Heart left ventricle (tissue), 16 donors: ENCODE measurements around the gene ITGA2. TPM values are rescaled to one million over a fixed set of nuclear protein-coding genes. Genes with fewer than 3 reads are reported as not detected.

Experiments used
- ATAC-seq, 4 donors: fragments of 200-7000 bp; cut with Tn5 transposase; one replicate each; pipeline ENCODE4 v1.9.1; 2020 to 2022; ENCODE audit warnings: moderate library complexity in 4 of 4, mild to moderate bottlenecking in 3 of 4, moderate number of reproducible peaks in 1 of 4
- DNase-seq, 5 donors: peaks; one replicate each; pipeline ENCODE4 v3.0.0-alpha.2; 2020
- H3K27ac ChIP-seq, 12 donors: fragments of 200-600 bp; sonication (generic) in 4 of 12; one replicate each; pipeline versions ENCODE4 v1.5.0 to v1.8.0; 2016 to 2022; ENCODE audit warnings: mild to moderate bottlenecking in 2 of 12
- H3K27me3 ChIP-seq, 9 donors: fragments of 200-600 bp; sonication (generic) in 2 of 9; one replicate each; pipeline versions ENCODE4 v1.5.1 to v1.8.0; 2016 to 2022; ENCODE audit warnings: mild to moderate bottlenecking in 3 of 9
- H3K36me3 ChIP-seq, 9 donors: fragments of 200-600 bp; sonication (generic) in 2 of 9; one replicate each; pipeline versions ENCODE4 v1.5.0 to v1.8.0; 2018 to 2022; ENCODE audit warnings: mild to moderate bottlenecking in 2 of 9
- H3K4me1 ChIP-seq, 12 donors: fragments of 200-600 bp; sonication (generic) in 4 of 12; one replicate each; pipeline versions ENCODE4 v1.5.0 to v1.8.0; 2016 to 2022; ENCODE audit warnings: mild to moderate bottlenecking in 3 of 12
- H3K4me3 ChIP-seq, 12 donors: fragments of 200-600 bp; sonication (generic) in 4 of 12; one replicate each; pipeline versions ENCODE4 v1.5.0 to v1.8.0; 2017 to 2022; ENCODE audit warnings: mild to moderate bottlenecking in 9 of 12, moderate library complexity in 4 of 12
- H3K9me3 ChIP-seq, 12 donors: fragments of 200-600 bp; sonication (generic) in 4 of 12; one replicate each; pipeline versions ENCODE4 v1.5.0 to v1.8.0; 2016 to 2022; ENCODE audit warnings: mild to moderate bottlenecking in 1 of 12
- CTCF ChIP-seq, 12 donors: fragments of 200-600 bp; sonication (generic) in 4 of 12; IDR thresholded peaks; one replicate each; pipeline versions ENCODE4 v1.5.0 to v1.8.0; 2018 to 2022; ENCODE audit warnings: antibody characterized with exemption in 12 of 12, mild to moderate bottlenecking in 5 of 12
- POLR2A ChIP-seq, 2 donors: fragments of 450-650 bp; IDR thresholded peaks; one replicate each; pipeline ENCODE4 v1.6.1; 2017; ENCODE audit warnings: antibody characterized with exemption in 2 of 2, mild to moderate bottlenecking in 2 of 2, moderate library complexity in 2 of 2
- WGBS, 4 donors: extraction: QIAGEN DNeasy Blood & Tissue Kit in 2 of 4; methylation state at CpG; one replicate each; pipeline versions ENCODE4 v1.1.5 to v1.1.7; 2013 to 2018; 5-methylcytosine and 5-hydroxymethylcytosine counted together
- intact Hi-C, 10 donors: fragments of 100-400 bp; cut with DNase I; formaldehyde crosslinking; loops; one replicate each; pipeline versions ENCODE4 v1.11.1 to v1.14.2; 2022
- polyA plus RNA-seq, 2 donors: library from polyadenylated mRNA; stranded (reverse); fragments of 200-250 nt; gene quantifications; one replicate each; pipeline ENCODE4 v1.2.3, GENCODE V29; 2013
- total RNA-seq, 9 donors: library from RNA; depleted of rRNA in 2 of 9; stranded (reverse); fragments of >200 nt in 2 of 9; fragmentation: NEBNext Ultra II Directional in 3 of 9; extraction: Animal tissue kit (Norgen Biotek cat#: 25700) in 3 of 9; gene quantifications; one replicate each; pipeline versions ENCODE4 v1.1.0 to v1.2.4, GENCODE V29; 2016 to 2023
- donor health status: ischemic (EF 13 %, LVEDD 7.1; RV severe dilation, severe dysfunction).
- donor health status: healthy with polysubstance abuse.
- donor health status: DM: no; HTN: yes; CAD: no.
- donor health status: DM: no; HTN: no; CAD: no.
- donor health status: ischemic (EF 25% LVEDD 6.9; RV normal size, moderate dysfunction).
- donor health status: ischemic (EF 25% LVEDD 5.7; RV mildly dilated, moderate dysfunction).
- donor health status: healthy.
- donor health status: DM: yes; HTN: yes; CAD: no.
- donor health status: ischemic (EF 35%, LVEDD 5.7; RV mildly dilated, moderate dysfunction).
- donor health status: nonischemic (EF 11% LVEDD 7.7; RV severe dilation, severe dysfunction).
- donor health status: DM: yes; HTN: yes; CAD: no.
- donor health status: PGD.
- donor health status: ischemic (EF 29% LVEDD 5.4; RV normal size, mild dysfunction).
- donor health status: nonischemic (EF 23%, LVEDD 6.1; RV moderate dilation, normal function).

Gene ITGA2
- total and polyA plus RNA-seq, 11 donors = 0.23 to 10.7 (median 1.00) TPM

GRCh38 chr5:53008751-53009150, 19.6 kb downstream of the ITGA2 start:
- no peak for ATAC-seq
- no peaks in the 10 kb centered on the region for H3K36me3 ChIP-seq
- no peak overlapping the region for H3K4me3 ChIP-seq
- 67 to 82% (median 70%) methylated on average over 1 of the region's 1 CpG for WGBS, 4 donors
- intact Hi-C loops = no loop called here
- DNase-seq = no peak
- no peaks in the 10 kb centered on the region for H3K27me3 ChIP-seq
- no peak overlapping the region for H3K27ac ChIP-seq
- H3K9me3 ChIP-seq = peaks cover 0 to 8% (median 0%) of the 10 kb centered on the region in 12 donors
- H3K4me1 ChIP-seq = peaks cover 0 to 12% (median 0%) of the 10 kb centered on the region in 12 donors
- no peak for TF ChIP-seq POLR2A (IDR thresholded peaks at IDR 0.05)
- TF ChIP-seq CTCF (IDR thresholded peaks at IDR 0.05) = no peak

GRCh38 chr5:53009816-53010215, 20.7 kb downstream of the ITGA2 start:
- Histone ChIP-seq H3K27me3 (no peaks in the 10 kb centered on the region), H3K27ac (no peak overlapping the region), H3K4me3 (no peak overlapping the region), H3K9me3 (peaks cover 0 to 12% (median 0%) of the 10 kb centered on the region in 12 donors), H3K4me1 (peaks cover 0 to 6% (median 0%) of the 10 kb centered on the region in 12 donors), H3K36me3 (no peaks in the 10 kb centered on the region)
- WGBS, 4 donors = 83 to 88% (median 85%) methylated on average over 1 of the region's 1 CpG
- DNase-seq (no peak), ATAC-seq (no peak)
- no peak for TF ChIP-seq POLR2A (IDR thresholded peaks at IDR 0.05)
- no peak for TF ChIP-seq CTCF (IDR thresholded peaks at IDR 0.05)
- intact Hi-C loops = no loop called here

GRCh38 chr5:53010814-53011213, 21.7 kb downstream of the ITGA2 start:
- TF ChIP-seq CTCF (IDR thresholded peaks at IDR 0.05) (no peak), POLR2A (IDR thresholded peaks at IDR 0.05) (no peak)
- H3K9me3 ChIP-seq = peaks cover 0 to 12% (median 0%) of the 10 kb centered on the region in 12 donors
- H3K4me1 ChIP-seq = peaks cover 0 to 6% (median 0%) of the 10 kb centered on the region in 12 donors
- H3K36me3 ChIP-seq = no peaks in the 10 kb centered on the region
- intact Hi-C loops = no loop called here
- H3K27me3 ChIP-seq = no peaks in the 10 kb centered on the region
- no peak overlapping the region for H3K27ac ChIP-seq
- ATAC-seq (no peak), DNase-seq (no peak)
- WGBS, 4 donors = 47 to 70% (median 67%) methylated on average over 1 of the region's 1 CpG
- no peak overlapping the region for H3K4me3 ChIP-seq

GRCh38 chr5:53011233-53011632, 22.1 kb downstream of the ITGA2 start:
- H3K4me3 ChIP-seq = no peak overlapping the region
- no peak overlapping the region for H3K27ac ChIP-seq
- no peaks in the 10 kb centered on the region for H3K27me3 ChIP-seq
- H3K36me3 ChIP-seq = no peaks in the 10 kb centered on the region
- TF ChIP-seq CTCF (IDR thresholded peaks at IDR 0.05) (no peak), POLR2A (IDR thresholded peaks at IDR 0.05) (no peak)
- H3K4me1 ChIP-seq = peaks cover 0 to 6% (median 0%) of the 10 kb centered on the region in 12 donors
- intact Hi-C loops = no loop called here
- ATAC-seq = no peak
- H3K9me3 ChIP-seq = peaks cover 0 to 12% (median 0%) of the 10 kb centered on the region in 12 donors
- DNase-seq = no peak
- 77 to 88% (median 81%) methylated on average over 1 of the region's 1 CpG for WGBS, 4 donors
